Measurements from ENCODE around the gene PDE3A. TPM values are rescaled to one million over a fixed set of nuclear protein-coding genes. Genes with fewer than 3 reads are reported as not detected.

Gene PDE3A
- total RNA-seq, 2 experiments from 2014 or later: not detected

GRCh38 chr12:20403230-20403629 is 34.9 kb downstream of the PDE3A start:
- Mint-ChIP-seq H3K27ac (no peak overlapping the region), H3K9me3 (no peaks in the 10 kb centered on the region), H3K27me3 (peaks cover 3% of the 10 kb centered on the region), H3K36me3 (ENCODE audit: low read depth) (no peaks in the 10 kb centered on the region), H3K4me3 (no peak overlapping the region), H3K4me1 (ENCODE audit: low read depth) (peaks cover 3% of the 10 kb centered on the region)
- CTCF ChIA-PET: no interaction called here
- TF ChIP-seq CTCF (IDR thresholded peaks at IDR 0.05): no peak
- DNase-seq (no peak), ATAC-seq (no peak)
- POLR2A ChIA-PET: no interaction called here
- intact Hi-C loops (cut with micrococcal nuclease): no loop called here

GRCh38 chr12:20404576-20405346 is 36.4 kb downstream of the PDE3A start:
- ATAC-seq (no peak), DNase-seq (no peak)
- Mint-ChIP-seq H3K36me3 (ENCODE audit: low read depth) (no peaks in the 10 kb centered on the region), H3K9me3 (no peaks in the 10 kb centered on the region), H3K4me1 (ENCODE audit: low read depth) (no peaks in the 10 kb centered on the region), H3K27ac (no peak overlapping the region), H3K4me3 (no peak overlapping the region), H3K27me3 (peaks cover 3% of the 10 kb centered on the region)
- POLR2A ChIA-PET: no interaction called here
- TF ChIP-seq CTCF (IDR thresholded peaks at IDR 0.05): no peak
- intact Hi-C loops (cut with micrococcal nuclease): no loop called here
- CTCF ChIA-PET: no interaction called here

- no peak for DNase-seq
- intact Hi-C loops (cut with micrococcal nuclease): no loop called here
- peaks cover 3% of the 10 kb centered on the region for H3K27me3 Mint-ChIP-seq
- POLR2A ChIA-PET: no interaction called here
- TF ChIP-seq CTCF (IDR thresholded peaks at IDR 0.05): no peak
- no peaks in the 10 kb centered on the region for H3K9me3 Mint-ChIP-seq
- H3K27ac Mint-ChIP-seq: no peak overlapping the region
- CTCF ChIA-PET: interaction anchor here (1.1 kb wide), 1 partner anchor 9 kb away, joined by 4 read pairs; no protein-coding TSS in a partner anchor
- no peak overlapping the region for H3K4me3 Mint-ChIP-seq
- ATAC-seq: no peak
- no peaks in the 10 kb centered on the region for H3K36me3 Mint-ChIP-seq (ENCODE audit: low read depth)
- no peaks in the 10 kb centered on the region for H3K4me1 Mint-ChIP-seq (ENCODE audit: low read depth)
Observed at GRCh38 chr12:20409607-20410377, 41.5 kb downstream of the PDE3A start.

GRCh38 chr12:20410734-20411133 is 42.4 kb downstream of the PDE3A start:
- POLR2A ChIA-PET: no interaction called here
- TF ChIP-seq CTCF (IDR thresholded peaks at IDR 0.05): no peak
- DNase-seq (no peak), ATAC-seq (no peak)
- CTCF ChIA-PET: interaction anchor here (1.1 kb wide), 1 partner anchor 9 kb away, joined by 4 read pairs; no protein-coding TSS in a partner anchor
- Mint-ChIP-seq H3K4me1 (ENCODE audit: low read depth) (no peaks in the 10 kb centered on the region), H3K4me3 (no peak overlapping the region), H3K27ac (no peak overlapping the region), H3K36me3 (ENCODE audit: low read depth) (no peaks in the 10 kb centered on the region), H3K27me3 (no peaks in the 10 kb centered on the region), H3K9me3 (no peaks in the 10 kb centered on the region)
- intact Hi-C loops (cut with micrococcal nuclease): no loop called here

- H3K9me3 Mint-ChIP-seq: no peaks in the 10 kb centered on the region
- TF ChIP-seq CTCF (IDR thresholded peaks at IDR 0.05): no peak
- no peak for DNase-seq
- no peaks in the 10 kb centered on the region for H3K4me1 Mint-ChIP-seq (ENCODE audit: low read depth)
- no peak overlapping the region for H3K27ac Mint-ChIP-seq
- intact Hi-C loops (cut with micrococcal nuclease): no loop called here
- CTCF ChIA-PET: no interaction called here
- H3K27me3 Mint-ChIP-seq: no peaks in the 10 kb centered on the region
- H3K36me3 Mint-ChIP-seq (ENCODE audit: low read depth): no peaks in the 10 kb centered on the region
- H3K4me3 Mint-ChIP-seq: no peak overlapping the region
- POLR2A ChIA-PET: no interaction called here
- no peak for ATAC-seq
Observed at GRCh38 chr12:20411345-20411744, 43.0 kb downstream of the PDE3A start.
